K562 (cell line): Measurements from ENCODE around the gene SLA2.

Experiments
- NCOA1 ChIP-seq: fragments of 450-650 bp; IDR thresholded peaks from 2 replicates; pipeline ENCODE4 v1.6.1; 2016; ENCODE audit warnings: low read depth
- NFXL1 ChIP-seq: fragments of 450-650 bp; formaldehyde crosslinking; IDR thresholded peaks from 2 replicates; pipeline ENCODE4 v1.4.0; 2021; ENCODE audit warnings: mild to moderate bottlenecking
- ZNF232 ChIP-seq: sonication (generic); formaldehyde crosslinking; IDR thresholded peaks from 2 replicates; pipeline ENCODE4 v1.8.0; 2022; ENCODE audit warnings: mild to moderate bottlenecking, missing genetic modification reagents

- no peak for TF ChIP-seq ZNF232 (CRISPR knock-in tag)
- no peak for TF ChIP-seq NFXL1 (CRISPR knock-in tag)
- no peak for TF ChIP-seq NCOA1
Observed at GRCh38 chr20:36572701-36573102, 73.3 kb downstream of the SLA2 start.
